ENCODE results near the gene HSPD1. TPM values are rescaled to one million over a fixed set of nuclear protein-coding genes. Genes with fewer than 3 reads are reported as not detected.
A peak's percentile ranks its signal among the peaks of the same experiment; 100 is the strongest.

The HSPD1 gene
- total RNA-seq, 1 donor from 2014 or later = 403 TPM

GRCh38 chr2:197480165-197481036, 19.2 kb downstream of the HSPD1 start:
- peaks cover 4% of the 10 kb centered on the region for H3K9me3 Mint-ChIP-seq (ENCODE audit: low read depth)
- peaks cover 2% of the 10 kb centered on the region for H3K4me1 Mint-ChIP-seq (ENCODE audit: low read depth)
- TF ChIP-seq, protein P1, sequence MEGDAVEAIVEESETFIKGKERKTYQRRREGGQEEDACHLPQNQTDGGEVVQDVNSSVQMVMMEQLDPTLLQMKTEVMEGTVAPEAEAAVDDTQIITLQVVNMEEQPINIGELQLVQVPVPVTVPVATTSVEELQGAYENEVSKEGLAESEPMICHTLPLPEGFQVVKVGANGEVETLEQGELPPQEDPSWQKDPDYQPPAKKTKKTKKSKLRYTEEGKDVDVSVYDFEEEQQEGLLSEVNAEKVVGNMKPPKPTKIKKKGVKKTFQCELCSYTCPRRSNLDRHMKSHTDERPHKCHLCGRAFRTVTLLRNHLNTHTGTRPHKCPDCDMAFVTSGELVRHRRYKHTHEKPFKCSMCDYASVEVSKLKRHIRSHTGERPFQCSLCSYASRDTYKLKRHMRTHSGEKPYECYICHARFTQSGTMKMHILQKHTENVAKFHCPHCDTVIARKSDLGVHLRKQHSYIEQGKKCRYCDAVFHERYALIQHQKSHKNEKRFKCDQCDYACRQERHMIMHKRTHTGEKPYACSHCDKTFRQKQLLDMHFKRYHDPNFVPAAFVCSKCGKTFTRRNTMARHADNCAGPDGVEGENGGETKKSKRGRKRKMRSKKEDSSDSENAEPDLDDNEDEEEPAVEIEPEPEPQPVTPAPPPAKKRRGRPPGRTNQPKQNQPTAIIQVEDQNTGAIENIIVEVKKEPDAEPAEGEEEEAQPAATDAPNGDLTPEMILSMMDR (IDR thresholded peaks at IDR 0.05; ENCODE audit: unreplicated experiment) = no peak
- no peaks in the 10 kb centered on the region for H3K27me3 Mint-ChIP-seq
- H3K27ac Mint-ChIP-seq = no peak overlapping the region
- peaks cover 17% of the 10 kb centered on the region for H3K36me3 Mint-ChIP-seq (ENCODE audit: insufficient read depth)
- H3K4me3 Mint-ChIP-seq (ENCODE audit: low read depth) = no peak overlapping the region
- DNase-seq (ENCODE audit: low spot score, unreplicated experiment) = no peak

- DNase-seq (ENCODE audit: low spot score, unreplicated experiment) = no peak
- Mint-ChIP-seq H3K9me3 (ENCODE audit: low read depth) (no peaks in the 10 kb centered on the region), H3K4me1 (ENCODE audit: low read depth) (peaks cover 2% of the 10 kb centered on the region), H3K36me3 (ENCODE audit: insufficient read depth) (peaks cover 10% of the 10 kb centered on the region), H3K27me3 (no peaks in the 10 kb centered on the region), H3K27ac (no peak overlapping the region), H3K4me3 (ENCODE audit: low read depth) (no peak overlapping the region)
- TF ChIP-seq, protein P1 (IDR thresholded peaks at IDR 0.05; ENCODE audit: unreplicated experiment) = no peak
Measured at GRCh38 chr2:197477797-197478196, 21.8 kb downstream of the HSPD1 start.

DNA sequence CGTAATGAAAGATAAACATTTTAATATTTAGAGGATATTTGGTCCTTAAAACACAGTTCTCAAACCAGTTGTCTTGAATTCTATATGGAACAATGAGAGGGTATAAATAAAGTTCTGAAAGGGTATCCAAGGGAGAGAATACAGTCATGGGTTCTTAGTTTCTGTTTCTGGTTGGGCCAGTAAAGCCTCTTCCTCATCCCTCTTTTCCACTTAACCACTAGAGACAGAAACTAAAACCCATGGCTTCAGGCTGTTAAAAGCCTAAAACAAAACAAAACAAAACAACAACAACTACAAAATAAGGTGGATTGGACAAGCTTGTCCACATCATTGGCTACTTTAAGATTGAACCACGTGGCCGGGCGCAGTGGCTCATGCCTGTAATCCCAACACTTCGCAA, 27.5 kb downstream of the HSPD1 start:
- Mint-ChIP-seq H3K36me3 (ENCODE audit: insufficient read depth) (peaks cover 9% of the 10 kb centered on the region), H3K4me1 (ENCODE audit: low read depth) (no peaks in the 10 kb centered on the region), H3K4me3 (ENCODE audit: low read depth) (no peak overlapping the region), H3K27ac (no peak overlapping the region), H3K27me3 (no peaks in the 10 kb centered on the region), H3K9me3 (ENCODE audit: low read depth) (no peaks in the 10 kb centered on the region)
- no peak for DNase-seq (ENCODE audit: low spot score, unreplicated experiment)
- TF ChIP-seq, protein P1 (IDR thresholded peaks at IDR 0.05; ENCODE audit: unreplicated experiment) = no peak

- DNase-seq (ENCODE audit: low spot score, unreplicated experiment) = no peak
- H3K27me3 Mint-ChIP-seq = no peaks in the 10 kb centered on the region
- H3K9me3 Mint-ChIP-seq (ENCODE audit: low read depth) = no peaks in the 10 kb centered on the region
- TF ChIP-seq, protein P1 (IDR thresholded peaks at IDR 0.05; ENCODE audit: unreplicated experiment) = no peak
- H3K4me1 Mint-ChIP-seq (ENCODE audit: low read depth) = peaks cover 1% of the 10 kb centered on the region
- no peak overlapping the region for H3K27ac Mint-ChIP-seq
- H3K4me3 Mint-ChIP-seq (ENCODE audit: low read depth) = no peak overlapping the region
- H3K36me3 Mint-ChIP-seq (ENCODE audit: insufficient read depth) = peaks cover 13% of the 10 kb centered on the region
Measured at GRCh38 chr2:197464175-197464574, 35.5 kb downstream of the HSPD1 start.

GRCh38 chr2:197461057-197461456, 38.6 kb downstream of the HSPD1 start:
- Mint-ChIP-seq H3K27ac (peak overlapping the region; percentile 57), H3K9me3 (ENCODE audit: low read depth) (no peaks in the 10 kb centered on the region), H3K36me3 (ENCODE audit: insufficient read depth) (peaks cover 7% of the 10 kb centered on the region), H3K4me3 (ENCODE audit: low read depth) (no peak overlapping the region), H3K27me3 (no peaks in the 10 kb centered on the region), H3K4me1 (ENCODE audit: low read depth) (peaks cover 1% of the 10 kb centered on the region)
- no peak for DNase-seq (ENCODE audit: low spot score, unreplicated experiment)
- TF ChIP-seq, protein P1 (IDR thresholded peaks at IDR 0.05; ENCODE audit: unreplicated experiment) = no peak

All from progenitor cell of endocrine pancreas (in vitro differentiated cells).